ENCODE measurements around the gene CSNK1G2.

GRCh38 chr19:1938071-1938470 lies 2.9 kb upstream of the CSNK1G2 start:
- TF ChIP-seq POLR2AphosphoS5 (IDR thresholded peaks at IDR 0.05) (no peak), CTCF (IDR thresholded peaks at IDR 0.05) (no peak), POLR2A (IDR thresholded peaks at IDR 0.05; ENCODE audit: low read depth) (no peak), EP300 (IDR thresholded peaks at IDR 0.05) (no peak)

Data from esophagus muscularis mucosa (tissue), 4 donors.